Measurements from ENCODE around the gene FER. TPM values are rescaled to one million over a fixed set of nuclear protein-coding genes. Genes with fewer than 3 reads are reported as not detected.
"Not testable (repeated sequence)": the region's sequence is repeated elsewhere in the genome, so short reads cannot be mapped to it uniquely, and the experiment has no call there.

The FER gene
- total RNA-seq, 1 donor from 2014 or later, result 21.1 TPM

- DNase-seq (ENCODE audit: extremely low read depth, low read depth, low spot score), result no peak
These were observed 420.5 kb downstream of the FER start for GRCh38 chr5:109168151-109168550.

GRCh38 chr5:109170629-109171350 is 423.1 kb downstream of the FER start:
- DNase-seq (ENCODE audit: extremely low read depth, low read depth, low spot score), result no peak

- not testable (repeated sequence) for DNase-seq (ENCODE audit: extremely low read depth, low read depth, low spot score)
These were observed 423.9 kb downstream of the FER start for GRCh38 chr5:109171437-109172073.

- DNase-seq (ENCODE audit: extremely low read depth, low read depth, low spot score), result no peak
These were observed 425.5 kb downstream of the FER start for GRCh38 chr5:109173036-109173794.

- DNase-seq (ENCODE audit: extremely low read depth, low read depth, low spot score), result no peak
These were observed 429.5 kb downstream of the FER start for GRCh38 chr5:109177227-109177626.

- DNase-seq (ENCODE audit: extremely low read depth, low read depth, low spot score), result no peak
These were observed 430.1 kb downstream of the FER start for GRCh38 chr5:109177782-109178181.

- DNase-seq (ENCODE audit: extremely low read depth, low read depth, low spot score), result no peak
These were observed 433.0 kb downstream of the FER start for GRCh38 chr5:109180668-109181067.

- DNase-seq (ENCODE audit: extremely low read depth, low read depth, low spot score), result no peak
These were observed 439.1 kb downstream of the FER start for GRCh38 chr5:109186759-109187158.

- no peak for DNase-seq (ENCODE audit: extremely low read depth, low read depth, low spot score)
These were observed 443.5 kb downstream of the FER start for GRCh38 chr5:109191153-109191558.

- DNase-seq (ENCODE audit: extremely low read depth, low read depth, low spot score), result no peak
These were observed 444.3 kb downstream of the FER start for GRCh38 chr5:109192027-109192426.

- no peak for DNase-seq (ENCODE audit: extremely low read depth, low read depth, low spot score)
These were observed 445.0 kb downstream of the FER start for GRCh38 chr5:109192555-109193281.

- no peak for DNase-seq (ENCODE audit: extremely low read depth, low read depth, low spot score)
These were observed 448.0 kb downstream of the FER start for GRCh38 chr5:109195667-109196066.

GRCh38 chr5:109196087-109196822 is 448.6 kb downstream of the FER start:
- DNase-seq (ENCODE audit: extremely low read depth, low read depth, low spot score), result no peak

- no peak for DNase-seq (ENCODE audit: extremely low read depth, low read depth, low spot score)
These were observed 449.1 kb downstream of the FER start for GRCh38 chr5:109196823-109197160.

- DNase-seq (ENCODE audit: extremely low read depth, low read depth, low spot score), result no peak
These were observed 451.6 kb downstream of the FER start for GRCh38 chr5:109199289-109199688.

- no peak for DNase-seq (ENCODE audit: extremely low read depth, low read depth, low spot score)
These were observed 452.3 kb downstream of the FER start for GRCh38 chr5:109199799-109200620.

GRCh38 chr5:109215040-109215439 is 467.3 kb downstream of the FER start:
- no peak for DNase-seq (ENCODE audit: extremely low read depth, low read depth, low spot score)

- no peak for DNase-seq (ENCODE audit: extremely low read depth, low read depth, low spot score)
These were observed 471.1 kb downstream of the FER start for GRCh38 chr5:109218818-109219217.

GRCh38 chr5:109223531-109223930 is 475.8 kb downstream of the FER start:
- DNase-seq (ENCODE audit: extremely low read depth, low read depth, low spot score), result no peak

Data from glomerular endothelial cell (primary cell).